ENCODE data around the gene PNMA6E. TPM values are rescaled to one million over a fixed set of nuclear protein-coding genes. Genes with fewer than 3 reads are reported as not detected.

PNMA6E gene
- total and polyA plus RNA-seq, 2 donors (not counting 3 experiments of a cell fraction or from before 2014, with no cell fraction given) = not detected

GRCh38 chrX:153433161-153433680 is 32.1 kb upstream of the PNMA6E start:
- TF ChIP-seq FOS (IDR thresholded peaks at IDR 0.05; ENCODE audit: borderline replicate concordance, insufficient read depth, low read length) (no peak), POLR2AphosphoS5 (IDR thresholded peaks at IDR 0.05; ENCODE audit: insufficient read depth, low read depth, low read length) (no peak), GATA2 (IDR thresholded peaks at IDR 0.05; ENCODE audit: insufficient read depth, insufficient read length, low read depth, low read length) (no peak), POLR2A (IDR thresholded peaks at IDR 0.05; ENCODE audit: low read depth, low read length) (no peak), CTCF (IDR thresholded peaks at IDR 0.05; ENCODE audit: extremely low read depth in 1 of 2, insufficient read depth in 1 of 2, low read depth in 1 of 2, low read length in 2 of 2) (no peak), JUN (IDR thresholded peaks at IDR 0.05; ENCODE audit: borderline replicate concordance, insufficient read depth, insufficient read length, low read depth) (no peak), MYC (IDR thresholded peaks at IDR 0.05; ENCODE audit: low read depth, low read length) (no peak)
- ChIA-PET CTCF (no interaction called here), POLR2A (no interaction called here)
- no peaks in the 10 kb centered on the region for H4K20me1 ChIP-seq (replicated peaks; ENCODE audit: control insufficient read depth, extremely low read depth, insufficient read depth, low read length)
- no peaks in the 10 kb centered on the region for H3K36me3 ChIP-seq (ENCODE audit: control insufficient read depth in 2 of 2, extremely low read depth in 1 of 2, insufficient read depth in 2 of 2, low read length in 2 of 2)
- FAIRE-seq (no peak), DNase-seq (ENCODE audit: low read depth, low spot score) (no peak)
- no peaks in the 10 kb centered on the region for H3K27me3 ChIP-seq (ENCODE audit: control insufficient read depth in 2 of 2, insufficient read depth in 2 of 2, low read length in 2 of 2)
- H3K9me3 ChIP-seq (replicated peaks; ENCODE audit: control insufficient read depth, insufficient read depth, low read length) = no peaks in the 10 kb centered on the region
- no peaks in the 10 kb centered on the region for H3K9me1 ChIP-seq (replicated peaks; ENCODE audit: control insufficient read depth, extremely low read depth, insufficient read depth, low read length)
- H3K79me2 ChIP-seq (ENCODE audit: control insufficient read depth, insufficient read depth, low read length) = no peaks in the 10 kb centered on the region
- no peak overlapping the region for H2AFZ ChIP-seq (ENCODE audit: low read depth, low read length)
- intact Hi-C loops (cut with micrococcal nuclease) = loop anchor here (10.0 kb wide), 1 partner anchor 398 kb away; no protein-coding TSS in a partner anchor
- BruUV-seq (replicated peaks) = no TSS peak
- no peak overlapping the region for H3K9ac ChIP-seq (replicated peaks; ENCODE audit: extremely low read depth, insufficient read depth, low read length)
- dilution Hi-C loops (cut with MboI; ENCODE audit: extremely low pct_ligation_motif_present, low sequenced_read_pairs) = no loop called here
- no peak overlapping the region for H3K4me3 ChIP-seq (replicated peaks in 1 of 3; ENCODE audit: insufficient read depth in 1 of 3, low read depth in 1 of 3, low read length in 3 of 3)
- H3K4me1 ChIP-seq (ENCODE audit: control insufficient read depth, extremely low read depth, insufficient read depth, low read length) = no peaks in the 10 kb centered on the region
- H3K27ac ChIP-seq (ENCODE audit: insufficient read depth, low read depth, low read length) = no peak overlapping the region
- H3K4me2 ChIP-seq (ENCODE audit: insufficient read depth, low read length) = no peak overlapping the region
